DND-41 (cell line): Measurements from ENCODE around the gene PPOX.

Source experiments
- ATAC-seq: fragments of 200-7000 bp; cut with Tn5 transposase; 3 replicates; pipeline ENCODE4 v1.9.1; 2021; ENCODE audit warnings: low read depth; ENCODE audit not compliant: insufficient read depth
- DNase-seq: peaks from one replicate; pipeline ENCODE4 v3.0.0-alpha.2; 2020
- H2AFZ ChIP-seq: 2 replicates; pipeline ENCODE4 v1.6.0; 2012; ENCODE audit warnings: low read depth, low read length
- H3K27ac ChIP-seq: 2 replicates; pipeline ENCODE4 v1.5.1; 2012; ENCODE audit warnings: low read length, inconsistent platforms
- H3K27me3 ChIP-seq: fragments of 200-600 bp; sonication (generic); 2 replicates; pipeline ENCODE4 v1.6.0; 2012; ENCODE audit warnings: low read length, mild to moderate bottlenecking, inconsistent platforms; ENCODE audit not compliant: insufficient read depth, poor library complexity
- H3K36me3 ChIP-seq: 2 replicates; pipeline ENCODE4 v1.5.1; 2012; ENCODE audit warnings: low read length, inconsistent platforms; ENCODE audit not compliant: insufficient read depth
- H3K4me1 ChIP-seq: 2 replicates; pipeline ENCODE4 v1.5.1; 2012; ENCODE audit warnings: mild to moderate bottlenecking, low read length; ENCODE audit not compliant: insufficient read depth
- H3K4me2 ChIP-seq: 2 replicates; pipeline ENCODE4 v1.6.0; 2012; ENCODE audit warnings: mild to moderate bottlenecking, moderate library complexity, low read length, inconsistent platforms; ENCODE audit not compliant: insufficient read depth
- H3K4me3 ChIP-seq, 2 experiments: fragments of 200-600 bp in 1 of 2; shearing (Covaris generic) in 1 of 2; 2 replicates each; pipeline ENCODE4 v1.5.1; 2012 to 2016; ENCODE audit warnings: inconsistent platforms in 2 of 2, low read length in 2 of 2, mild to moderate bottlenecking in 2 of 2, low read depth in 1 of 2, moderate library complexity in 1 of 2
- H3K79me2 ChIP-seq: 2 replicates; pipeline ENCODE4 v1.6.0; 2012; ENCODE audit warnings: low read length, inconsistent platforms; ENCODE audit not compliant: insufficient read depth
- H3K9ac ChIP-seq: 2 replicates; pipeline ENCODE4 v1.6.0; 2012; ENCODE audit warnings: low read depth, mild to moderate bottlenecking, inconsistent platforms, low read length, moderate library complexity
- H3K9me3 ChIP-seq: 2 replicates; pipeline ENCODE4 v1.5.1; 2012; ENCODE audit warnings: low read length, moderate library complexity, mild to moderate bottlenecking, inconsistent platforms; ENCODE audit not compliant: insufficient read depth, severe bottlenecking
- H4K20me1 ChIP-seq: 2 replicates; pipeline ENCODE4 v1.6.0; 2012; ENCODE audit warnings: low read length; ENCODE audit not compliant: insufficient read depth
- CTCF ChIP-seq: IDR thresholded peaks from 2 replicates; pipeline ENCODE4 v1.5.1; 2012; ENCODE audit warnings: borderline replicate concordance, low read length, moderate library complexity, mild to moderate bottlenecking; ENCODE audit not compliant: poor library complexity, severe bottlenecking; ENCODE audit errors: extremely low read depth
- EZH2 ChIP-seq: IDR thresholded peaks from 3 replicates; pipeline ENCODE4 v1.6.1; 2012; ENCODE audit warnings: borderline replicate concordance, low read depth, mild to moderate bottlenecking, moderate library complexity, low read length, inconsistent platforms; ENCODE audit not compliant: severe bottlenecking

PPOX gene

GRCh38 chr1:161200992-161201835, 35.0 kb downstream of the PPOX start:
- no peaks in the 10 kb centered on the region for H3K9me3 ChIP-seq
- peak overlapping the region; percentile 65 for H3K4me2 ChIP-seq
- peak overlapping the region; percentile 90 for H3K9ac ChIP-seq
- H3K27me3 ChIP-seq = no peaks in the 10 kb centered on the region
- peaks cover 26% of the 10 kb centered on the region for H3K36me3 ChIP-seq
- ATAC-seq (no peak), DNase-seq (no peak)
- H2AFZ ChIP-seq = peak overlapping the region; percentile 79
- TF ChIP-seq CTCF (no peak), EZH2 (no peak)
- H3K27ac ChIP-seq = peak overlapping the region; percentile 93
- H3K4me3 ChIP-seq = peak overlapping the region; percentile 18 to 93; a peak in 3 of 4 replicates
- H3K4me1 ChIP-seq = peaks cover 30% of the 10 kb centered on the region
- H4K20me1 ChIP-seq = no peaks in the 10 kb centered on the region
- H3K79me2 ChIP-seq = peaks cover 35% of the 10 kb centered on the region

GRCh38 chr1:161201836-161202712, 35.8 kb downstream of the PPOX start, which contains the start of gene NDUFS2:
Gene NDUFS2 (plus strand): TSS chr1:161202367. CDS start chr1:161202386, 19 bp downstream.
- Histone ChIP-seq H3K4me3 (peak within 1 kb of the TSS; percentile 93), H2AFZ (peak within 1 kb of the TSS; percentile 90), H3K9ac (peak within 1 kb of the TSS; percentile 90), H4K20me1 (no peaks in the 10 kb centered on the region), H3K36me3 (peaks cover 34% of the 10 kb centered on the region), H3K27me3 (no peaks in the 10 kb centered on the region), H3K9me3 (no peaks in the 10 kb centered on the region), H3K79me2 (peaks cover 35% of the 10 kb centered on the region), H3K27ac (peak within 1 kb of the TSS; percentile 93), H3K4me2 (peak within 1 kb of the TSS; percentile 65), H3K4me1 (peaks cover 30% of the 10 kb centered on the region)
- peak; percentile 98 for DNase-seq
- no peak for TF ChIP-seq EZH2
- TF ChIP-seq CTCF = peak; percentile 43
- ATAC-seq = peak; percentile 99

- Histone ChIP-seq H3K4me3 (no peak overlapping the region), H3K27me3 (no peaks in the 10 kb centered on the region), H3K4me2 (no peak overlapping the region), H3K4me1 (peaks cover 22% of the 10 kb centered on the region), H3K9me3 (no peaks in the 10 kb centered on the region), H3K36me3 (peaks cover 76% of the 10 kb centered on the region), H3K27ac (no peak overlapping the region), H3K79me2 (peaks cover 35% of the 10 kb centered on the region), H2AFZ (no peak overlapping the region), H4K20me1 (no peaks in the 10 kb centered on the region), H3K9ac (no peak overlapping the region)
- TF ChIP-seq EZH2 = no peak
- no peak for TF ChIP-seq CTCF
- ATAC-seq (no peak), DNase-seq (no peak)
Measured at GRCh38 chr1:161206411-161207140, 40.4 kb downstream of the PPOX start.
